Heart left ventricle (tissue), 13 donors: ENCODE results near the gene MAP3K20.

Experiments used
- POLR2A ChIP-seq, 2 donors: fragments of 450-650 bp; IDR thresholded peaks; one replicate each; pipeline ENCODE4 v1.6.1; 2017; ENCODE audit warnings: antibody characterized with exemption in 2 of 2, mild to moderate bottlenecking in 2 of 2, moderate library complexity in 2 of 2
- TF ChIP-seq, protein P1 (sequence below), 12 donors: fragments of 200-600 bp; sonication (generic) in 4 of 12; IDR thresholded peaks; one replicate each; pipeline versions ENCODE4 v1.5.0 to v1.8.0; 2018 to 2022; ENCODE audit warnings: antibody characterized with exemption in 12 of 12, mild to moderate bottlenecking in 5 of 12
- donor health status: ischemic (EF 13 %, LVEDD 7.1; RV severe dilation, severe dysfunction).
- donor health status: DM: no; HTN: yes; CAD: no.
- donor health status: DM: no; HTN: no; CAD: no.
- donor health status: ischemic (EF 25% LVEDD 6.9; RV normal size, moderate dysfunction).
- donor health status: ischemic (EF 25% LVEDD 5.7; RV mildly dilated, moderate dysfunction).
- donor health status: ischemic (EF 35%, LVEDD 5.7; RV mildly dilated, moderate dysfunction).
- donor health status: nonischemic (EF 11% LVEDD 7.7; RV severe dilation, severe dysfunction).
- donor health status: DM: yes; HTN: yes; CAD: no.
- donor health status: PGD.
- donor health status: ischemic (EF 29% LVEDD 5.4; RV normal size, mild dysfunction).
- donor health status: nonischemic (EF 23%, LVEDD 6.1; RV moderate dilation, normal function).

DNA sequence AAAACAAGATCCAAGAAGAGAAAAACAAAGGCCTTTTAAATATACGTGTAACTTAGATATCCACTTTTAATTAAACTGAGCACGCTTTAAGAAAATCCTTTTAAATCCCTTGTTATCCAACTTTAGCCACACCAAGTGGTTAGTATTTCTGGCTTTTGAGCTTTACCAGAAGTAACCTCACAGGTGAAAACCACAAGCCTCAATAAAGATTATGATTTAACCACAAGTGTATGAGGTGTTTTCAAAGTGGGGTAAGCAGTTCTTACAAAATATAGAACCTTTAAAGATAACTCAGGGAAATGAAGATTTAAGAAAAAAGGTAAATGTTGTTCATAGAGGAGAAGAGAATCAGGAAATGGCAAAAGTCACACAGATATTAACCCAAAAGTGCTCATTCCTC lies 220.6 kb downstream of the MAP3K20 start:
- TF ChIP-seq, protein P1, sequence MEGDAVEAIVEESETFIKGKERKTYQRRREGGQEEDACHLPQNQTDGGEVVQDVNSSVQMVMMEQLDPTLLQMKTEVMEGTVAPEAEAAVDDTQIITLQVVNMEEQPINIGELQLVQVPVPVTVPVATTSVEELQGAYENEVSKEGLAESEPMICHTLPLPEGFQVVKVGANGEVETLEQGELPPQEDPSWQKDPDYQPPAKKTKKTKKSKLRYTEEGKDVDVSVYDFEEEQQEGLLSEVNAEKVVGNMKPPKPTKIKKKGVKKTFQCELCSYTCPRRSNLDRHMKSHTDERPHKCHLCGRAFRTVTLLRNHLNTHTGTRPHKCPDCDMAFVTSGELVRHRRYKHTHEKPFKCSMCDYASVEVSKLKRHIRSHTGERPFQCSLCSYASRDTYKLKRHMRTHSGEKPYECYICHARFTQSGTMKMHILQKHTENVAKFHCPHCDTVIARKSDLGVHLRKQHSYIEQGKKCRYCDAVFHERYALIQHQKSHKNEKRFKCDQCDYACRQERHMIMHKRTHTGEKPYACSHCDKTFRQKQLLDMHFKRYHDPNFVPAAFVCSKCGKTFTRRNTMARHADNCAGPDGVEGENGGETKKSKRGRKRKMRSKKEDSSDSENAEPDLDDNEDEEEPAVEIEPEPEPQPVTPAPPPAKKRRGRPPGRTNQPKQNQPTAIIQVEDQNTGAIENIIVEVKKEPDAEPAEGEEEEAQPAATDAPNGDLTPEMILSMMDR (IDR thresholded peaks at IDR 0.05): no peak
- TF ChIP-seq POLR2A (IDR thresholded peaks at IDR 0.05): no peak
